HepG2 (cell line): ENCODE data around the gene TEX19. TPM values are rescaled to one million over a fixed set of nuclear protein-coding genes. Genes with fewer than 3 reads are reported as not detected.

Experiments used
- BCL6 ChIP-seq: IDR thresholded peaks from 2 replicates; pipeline ENCODE4 v1.6.1; 2016; ENCODE audit warnings: missing genetic modification reagents, missing compliant biosample characterization
- ETV6 ChIP-seq: sonication (generic); formaldehyde crosslinking; conservative IDR thresholded peaks from 2 replicates; pipeline ENCODE4 v1.4.0; 2020; ENCODE audit warnings: missing genetic modification reagents
- HNRNPL ChIP-seq: fragments of 200-400 bp; formaldehyde crosslinking; IDR thresholded peaks from 2 replicates; pipeline ENCODE4 v1.6.1; 2017; ENCODE audit warnings: mild to moderate bottlenecking, low read depth, low read length
- HOXA3 ChIP-seq: sonication (generic); formaldehyde crosslinking; IDR thresholded peaks from 2 replicates; pipeline ENCODE4 v1.5.0; 2020; ENCODE audit warnings: missing genetic modification reagents
- KLF11 ChIP-seq: IDR thresholded peaks from 2 replicates; pipeline ENCODE4 v1.6.1; 2016; ENCODE audit warnings: missing compliant biosample characterization
- KMT2A ChIP-seq: sonication (generic); formaldehyde crosslinking; IDR thresholded peaks from 2 replicates; pipeline ENCODE4 v1.4.0; 2020; ENCODE audit warnings: missing genetic modification reagents
- NR2F1 ChIP-seq, 2 experiments: fragments of 450-650 bp in 1 of 2; formaldehyde crosslinking in 1 of 2; IDR thresholded peaks; 2 replicates each; pipeline versions ENCODE4 v1.5.0 to v1.6.1; 2016 to 2020; ENCODE audit warnings: mild to moderate bottlenecking in 1 of 2, missing compliant biosample characterization in 1 of 2, missing genetic modification reagents in 1 of 2, moderate library complexity in 1 of 2
- RBFOX2 ChIP-seq: fragments of 200-400 bp; formaldehyde crosslinking; IDR thresholded peaks from 2 replicates; pipeline ENCODE4 v1.6.1; 2017; ENCODE audit warnings: low read depth, mild to moderate bottlenecking, low read length
- ZNF331 ChIP-seq: sonication (generic); formaldehyde crosslinking; IDR thresholded peaks from 2 replicates; pipeline ENCODE4 v1.4.0; 2020; ENCODE audit warnings: missing genetic modification reagents
- ZNF746 ChIP-seq: sonication (generic); formaldehyde crosslinking; IDR thresholded peaks from 2 replicates; pipeline ENCODE4 v1.8.0; 2022; ENCODE audit warnings: mild to moderate bottlenecking, missing genetic modification reagents
- polyA plus RNA-seq, 8 experiments: library from polyadenylated mRNA; depleted of rRNA in 3 of 8; stranded (reverse) in 7 of 8; unstranded in 1 of 8; fragments of >200 nt; fragmentation: Illumina TruSeq in 4 of 8; extraction: Trizol in 4 of 8; gene quantifications; 2 replicates each; pipeline versions ENCODE4 v1.2.1 to v1.2.3, GENCODE V29; 2011 to 2016; ENCODE audit warnings: low read depth in 4 of 8, missing spikeins in 1 of 8, mixed read lengths in 1 of 8; ENCODE audit not compliant: insufficient read depth in 1 of 8
- total RNA-seq, 5 experiments: library from RNA; depleted of rRNA; stranded (reverse); fragments of >200 nt; fragmentation: Illumina TruSeq; extraction: Trizol; gene quantifications; 2 replicates each; pipeline ENCODE4 v1.2.3, GENCODE V29; 2016; ENCODE audit warnings: low read depth in 1 of 5
- TF ChIP-seq, protein P1 (sequence below): sonication (generic); formaldehyde crosslinking; IDR thresholded peaks from 2 replicates; pipeline ENCODE4 v1.4.0; 2020; ENCODE audit warnings: mild to moderate bottlenecking, low read depth, missing genetic modification reagents
- TF ChIP-seq, protein P2 (sequence below): sonication (generic); formaldehyde crosslinking; IDR thresholded peaks from 2 replicates; pipeline ENCODE4 v1.4.0; 2020; ENCODE audit warnings: missing genetic modification reagents
- TF ChIP-seq, protein P3 (sequence below): sonication (generic); formaldehyde crosslinking; IDR thresholded peaks from 2 replicates; pipeline ENCODE4 v1.5.0; 2020; ENCODE audit warnings: mild to moderate bottlenecking, missing genetic modification reagents
- TF ChIP-seq, protein P4 (sequence below), 2 experiments: sonication (generic) in 1 of 2; formaldehyde crosslinking in 1 of 2; IDR thresholded peaks; 2 replicates each; pipeline versions ENCODE4 v1.4.0 to v1.6.1; 2016 to 2020; ENCODE audit warnings: borderline replicate concordance in 1 of 2, low read depth in 1 of 2, mild to moderate bottlenecking in 1 of 2, missing genetic modification reagents in 1 of 2
- TF ChIP-seq, protein P5 (sequence below): sonication (generic); formaldehyde crosslinking; conservative IDR thresholded peaks from 2 replicates; pipeline ENCODE4 v1.4.0; 2020; ENCODE audit warnings: mild to moderate bottlenecking, missing genetic modification reagents, moderate library complexity

Gene TEX19
- total and polyA plus RNA-seq, 2 of the 13 experiments (the other 11 are each of a cell fraction or from before 2014, with no cell fraction given), result 1.3 to 6.0 TPM

DNA sequence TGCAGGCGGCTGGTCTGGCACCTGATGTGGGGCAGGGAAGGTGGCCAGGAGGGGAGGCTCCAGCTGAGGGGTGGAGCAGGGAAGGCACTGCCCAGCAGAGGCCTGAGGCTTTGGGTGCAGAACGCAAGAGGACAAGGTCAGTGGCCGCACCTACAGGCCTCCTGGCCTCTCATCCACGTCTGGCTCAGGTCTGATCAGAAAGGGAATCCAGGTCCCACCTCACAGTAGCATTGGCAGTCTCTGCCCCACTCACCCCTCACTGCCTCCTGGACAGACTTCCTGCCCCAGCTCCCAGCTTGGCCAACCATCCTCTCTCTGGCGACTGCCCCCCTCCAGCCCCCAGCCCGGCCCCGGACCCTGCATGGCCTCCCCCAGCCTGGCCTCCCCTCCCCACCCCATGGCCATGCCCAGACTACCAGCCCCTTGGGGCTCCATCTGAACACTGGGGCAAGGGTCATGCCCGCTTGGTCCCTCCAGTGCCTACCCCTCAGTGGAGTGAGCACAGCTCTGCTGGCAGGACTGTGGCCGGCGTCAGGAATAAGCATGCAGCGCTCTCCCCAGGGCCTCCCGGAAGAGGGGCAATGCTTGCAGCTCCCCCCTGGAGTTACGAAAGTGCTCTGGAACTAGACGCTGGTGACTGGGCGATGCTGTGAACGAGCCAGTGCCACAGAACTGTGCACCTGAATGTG, 17.1 kb downstream of the TEX19 start (continued):
- 0 out of 2 replicates have a peak, but pooled peaks have one; percentile 43 for TF ChIP-seq KLF11
- TF ChIP-seq, protein P1, sequence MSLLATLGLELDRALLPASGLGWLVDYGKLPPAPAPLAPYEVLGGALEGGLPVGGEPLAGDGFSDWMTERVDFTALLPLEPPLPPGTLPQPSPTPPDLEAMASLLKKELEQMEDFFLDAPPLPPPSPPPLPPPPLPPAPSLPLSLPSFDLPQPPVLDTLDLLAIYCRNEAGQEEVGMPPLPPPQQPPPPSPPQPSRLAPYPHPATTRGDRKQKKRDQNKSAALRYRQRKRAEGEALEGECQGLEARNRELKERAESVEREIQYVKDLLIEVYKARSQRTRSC, result no peak
- peak; percentile 50; the same call in 1 of the 2 replicates for TF ChIP-seq ZNF746 (CRISPR knock-in tag)
- TF ChIP-seq, protein P2, sequence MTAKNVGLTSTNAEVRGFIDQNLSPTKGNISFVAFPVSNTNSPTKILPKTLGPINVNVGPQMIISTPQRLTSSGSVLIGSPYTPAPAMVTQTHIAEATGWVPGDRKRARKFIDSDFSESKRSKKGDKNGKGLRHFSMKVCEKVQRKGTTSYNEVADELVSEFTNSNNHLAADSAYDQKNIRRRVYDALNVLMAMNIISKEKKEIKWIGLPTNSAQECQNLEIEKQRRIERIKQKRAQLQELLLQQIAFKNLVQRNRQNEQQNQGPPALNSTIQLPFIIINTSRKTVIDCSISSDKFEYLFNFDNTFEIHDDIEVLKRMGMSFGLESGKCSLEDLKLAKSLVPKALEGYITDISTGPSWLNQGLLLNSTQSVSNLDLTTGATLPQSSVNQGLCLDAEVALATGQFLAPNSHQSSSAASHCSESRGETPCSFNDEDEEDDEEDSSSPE, result 0 out of 2 replicates have a peak, but pooled peaks have one; percentile 30
- TF ChIP-seq, protein P3, sequence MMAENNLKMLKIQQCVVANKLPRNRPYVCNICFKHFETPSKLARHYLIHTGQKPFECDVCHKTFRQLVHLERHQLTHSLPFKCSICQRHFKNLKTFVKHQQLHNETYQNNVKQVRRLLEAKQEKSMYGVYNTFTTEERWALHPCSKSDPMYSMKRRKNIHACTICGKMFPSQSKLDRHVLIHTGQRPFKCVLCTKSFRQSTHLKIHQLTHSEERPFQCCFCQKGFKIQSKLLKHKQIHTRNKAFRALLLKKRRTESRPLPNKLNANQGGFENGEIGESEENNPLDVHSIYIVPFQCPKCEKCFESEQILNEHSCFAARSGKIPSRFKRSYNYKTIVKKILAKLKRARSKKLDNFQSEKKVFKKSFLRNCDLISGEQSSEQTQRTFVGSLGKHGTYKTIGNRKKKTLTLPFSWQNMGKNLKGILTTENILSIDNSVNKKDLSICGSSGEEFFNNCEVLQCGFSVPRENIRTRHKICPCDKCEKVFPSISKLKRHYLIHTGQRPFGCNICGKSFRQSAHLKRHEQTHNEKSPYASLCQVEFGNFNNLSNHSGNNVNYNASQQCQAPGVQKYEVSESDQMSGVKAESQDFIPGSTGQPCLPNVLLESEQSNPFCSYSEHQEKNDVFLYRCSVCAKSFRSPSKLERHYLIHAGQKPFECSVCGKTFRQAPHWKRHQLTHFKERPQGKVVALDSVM (CRISPR knock-in tag), result peak; percentile 53; the same call in 1 of the 2 replicates
- TF ChIP-seq, protein P4, sequence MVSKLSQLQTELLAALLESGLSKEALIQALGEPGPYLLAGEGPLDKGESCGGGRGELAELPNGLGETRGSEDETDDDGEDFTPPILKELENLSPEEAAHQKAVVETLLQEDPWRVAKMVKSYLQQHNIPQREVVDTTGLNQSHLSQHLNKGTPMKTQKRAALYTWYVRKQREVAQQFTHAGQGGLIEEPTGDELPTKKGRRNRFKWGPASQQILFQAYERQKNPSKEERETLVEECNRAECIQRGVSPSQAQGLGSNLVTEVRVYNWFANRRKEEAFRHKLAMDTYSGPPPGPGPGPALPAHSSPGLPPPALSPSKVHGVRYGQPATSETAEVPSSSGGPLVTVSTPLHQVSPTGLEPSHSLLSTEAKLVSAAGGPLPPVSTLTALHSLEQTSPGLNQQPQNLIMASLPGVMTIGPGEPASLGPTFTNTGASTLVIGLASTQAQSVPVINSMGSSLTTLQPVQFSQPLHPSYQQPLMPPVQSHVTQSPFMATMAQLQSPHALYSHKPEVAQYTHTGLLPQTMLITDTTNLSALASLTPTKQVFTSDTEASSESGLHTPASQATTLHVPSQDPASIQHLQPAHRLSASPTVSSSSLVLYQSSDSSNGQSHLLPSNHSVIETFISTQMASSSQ (IDR thresholded peaks at IDR 0.05; ENCODE audit: low read depth), result no peak
- TF ChIP-seq, protein P4 (CRISPR knock-in tag; IDR thresholded peaks at IDR 0.05; ENCODE audit: borderline replicate concordance), result 0 out of 2 replicates have a peak, but pooled peaks have one; percentile 17
- TF ChIP-seq HOXA3, result peak; percentile 31; the same call in 1 of the 2 replicates
- peak; percentile 85 for TF ChIP-seq HNRNPL
- TF ChIP-seq ETV6 (CRISPR knock-in tag), result 0 out of 2 replicates have a peak, but pooled peaks have one; percentile 76
- TF ChIP-seq BCL6 (CRISPR knock-in tag), result peak; percentile 60
- peak; percentile 48; the same call in 1 of the 2 replicates for TF ChIP-seq RBFOX2
- TF ChIP-seq, protein P5, sequence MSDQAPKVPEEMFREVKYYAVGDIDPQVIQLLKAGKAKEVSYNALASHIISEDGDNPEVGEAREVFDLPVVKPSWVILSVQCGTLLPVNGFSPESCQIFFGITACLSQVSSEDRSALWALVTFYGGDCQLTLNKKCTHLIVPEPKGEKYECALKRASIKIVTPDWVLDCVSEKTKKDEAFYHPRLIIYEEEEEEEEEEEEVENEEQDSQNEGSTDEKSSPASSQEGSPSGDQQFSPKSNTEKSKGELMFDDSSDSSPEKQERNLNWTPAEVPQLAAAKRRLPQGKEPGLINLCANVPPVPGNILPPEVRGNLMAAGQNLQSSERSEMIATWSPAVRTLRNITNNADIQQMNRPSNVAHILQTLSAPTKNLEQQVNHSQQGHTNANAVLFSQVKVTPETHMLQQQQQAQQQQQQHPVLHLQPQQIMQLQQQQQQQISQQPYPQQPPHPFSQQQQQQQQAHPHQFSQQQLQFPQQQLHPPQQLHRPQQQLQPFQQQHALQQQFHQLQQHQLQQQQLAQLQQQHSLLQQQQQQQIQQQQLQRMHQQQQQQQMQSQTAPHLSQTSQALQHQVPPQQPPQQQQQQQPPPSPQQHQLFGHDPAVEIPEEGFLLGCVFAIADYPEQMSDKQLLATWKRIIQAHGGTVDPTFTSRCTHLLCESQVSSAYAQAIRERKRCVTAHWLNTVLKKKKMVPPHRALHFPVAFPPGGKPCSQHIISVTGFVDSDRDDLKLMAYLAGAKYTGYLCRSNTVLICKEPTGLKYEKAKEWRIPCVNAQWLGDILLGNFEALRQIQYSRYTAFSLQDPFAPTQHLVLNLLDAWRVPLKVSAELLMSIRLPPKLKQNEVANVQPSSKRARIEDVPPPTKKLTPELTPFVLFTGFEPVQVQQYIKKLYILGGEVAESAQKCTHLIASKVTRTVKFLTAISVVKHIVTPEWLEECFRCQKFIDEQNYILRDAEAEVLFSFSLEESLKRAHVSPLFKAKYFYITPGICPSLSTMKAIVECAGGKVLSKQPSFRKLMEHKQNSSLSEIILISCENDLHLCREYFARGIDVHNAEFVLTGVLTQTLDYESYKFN (CRISPR knock-in tag), result peak; percentile 51
- 0 out of 4 replicates have a peak, but pooled peaks of 1 of the 2 experiments have one; percentile 17 for TF ChIP-seq NR2F1 (CRISPR knock-in tag; IDR thresholded peaks at IDR 0.05)
- TF ChIP-seq KMT2A (CRISPR knock-in tag), result 0 out of 2 replicates have a peak, but pooled peaks have one; percentile 26
- TF ChIP-seq ZNF331, result peak; percentile 54; the same call in 1 of the 2 replicates
